Posterior vena cava (tissue), 2 donors: ENCODE data around the gene RASL11B. TPM values are rescaled to one million over a fixed set of nuclear protein-coding genes. Genes with fewer than 3 reads are reported as not detected.

Experiments used
- DNase-seq: peaks from one replicate; pipeline ENCODE4 v3.0.0-alpha.2; 2020; ENCODE audit warnings: low spot score
- intact Hi-C, 2 donors: fragments of 100-400 bp; cut with DNase I; formaldehyde crosslinking; loops; one replicate each; pipeline versions ENCODE4 v1.14.1 to v1.14.2; 2022 to 2023
- total RNA-seq, 2 donors: library from RNA; stranded (reverse); fragmentation: NEBNext Ultra II Directional; extraction: Animal tissue kit (Norgen Biotek cat#: 25700); gene quantifications; one replicate each; pipeline ENCODE4 v1.2.1, GENCODE V29; 2021
- donor health status: DM: yes; HTN: yes; CAD: no.
- donor health status: DM: yes; HTN: yes; CAD: no.

Gene RASL11B
- total RNA-seq, 2 donors from 2014 or later, result 8.9 to 26.8 TPM

DNA sequence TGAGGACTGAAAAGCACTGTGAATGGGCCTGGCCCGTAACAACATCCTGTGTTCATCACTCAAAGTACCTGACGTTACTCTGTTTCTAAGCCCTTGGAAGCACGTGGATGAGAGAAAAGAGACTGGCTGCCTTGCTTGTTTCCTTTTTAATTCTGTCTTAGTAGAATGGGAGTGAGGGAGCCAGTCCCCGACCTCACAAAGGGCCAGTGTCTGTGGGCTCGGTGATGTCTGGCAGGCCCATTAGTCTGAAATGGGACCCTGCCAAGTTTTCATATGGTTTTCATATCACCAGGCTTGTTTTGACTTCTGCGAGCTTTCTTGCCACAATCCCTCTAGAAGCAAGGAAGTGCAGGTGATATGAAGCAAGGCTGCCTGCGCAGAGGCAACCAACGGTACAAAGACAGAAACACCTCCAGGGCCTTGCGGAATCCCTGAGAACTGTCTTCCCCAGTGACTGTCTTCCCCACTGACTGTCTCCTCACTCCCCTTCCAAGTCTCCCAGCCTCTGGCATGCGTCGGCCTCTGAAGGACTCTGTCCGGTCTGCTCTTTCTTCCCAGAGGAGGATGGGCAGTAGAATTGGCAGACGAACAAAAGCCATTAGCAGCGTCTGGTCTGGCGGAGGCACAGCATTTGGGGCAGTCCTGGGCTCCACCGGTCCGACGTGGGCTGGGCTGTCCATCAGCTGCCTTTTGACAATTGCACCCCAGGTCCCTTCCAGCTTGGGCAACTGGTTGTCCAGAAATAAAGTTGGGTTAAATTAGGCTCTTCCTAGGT is 20.2 kb upstream of the RASL11B start:
- DNase-seq, result no peak
- intact Hi-C loops, result no loop called here

DNA sequence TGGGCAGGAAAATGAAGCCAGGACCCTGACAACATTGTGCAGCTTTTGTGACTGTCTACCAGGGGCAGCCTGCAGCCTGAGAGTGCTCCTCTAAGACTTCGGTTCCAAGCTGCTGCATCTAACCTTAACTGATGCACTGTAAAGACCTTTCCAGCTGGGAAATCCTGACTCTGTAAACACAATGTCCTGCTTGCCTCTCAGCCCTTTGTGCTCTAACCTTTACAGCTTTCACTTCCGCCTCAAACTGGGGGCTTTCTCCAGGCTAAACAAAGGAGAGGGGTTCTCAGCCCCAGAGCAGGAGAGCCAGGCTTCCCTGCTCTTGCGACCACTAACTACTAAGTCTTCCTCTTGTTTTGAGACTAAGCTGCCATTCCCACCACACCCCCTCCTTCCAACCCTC is 19.3 kb upstream of the RASL11B start:
- intact Hi-C loops, result no loop called here
- DNase-seq, result no peak

DNA sequence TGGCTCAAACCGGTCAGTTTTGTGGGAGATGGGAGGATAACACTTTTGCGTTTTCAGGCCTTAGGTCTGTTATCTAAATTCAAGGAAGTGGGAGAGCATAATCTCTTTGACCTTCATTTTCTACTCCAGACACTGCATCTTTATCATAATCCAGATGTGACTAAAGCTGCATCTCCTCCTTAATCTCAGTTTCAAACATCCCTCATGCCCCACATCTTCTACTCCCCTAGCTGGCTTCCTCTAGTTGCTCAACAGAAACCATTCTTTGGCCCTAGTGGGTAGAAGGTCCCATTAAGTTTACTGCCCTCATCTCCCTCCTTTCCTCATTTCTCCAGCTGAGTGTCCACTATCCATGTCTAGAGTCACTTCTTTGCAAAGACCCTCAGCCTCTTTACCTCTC is 18.8 kb upstream of the RASL11B start:
- DNase-seq, result no peak
- intact Hi-C loops, result no loop called here

DNA sequence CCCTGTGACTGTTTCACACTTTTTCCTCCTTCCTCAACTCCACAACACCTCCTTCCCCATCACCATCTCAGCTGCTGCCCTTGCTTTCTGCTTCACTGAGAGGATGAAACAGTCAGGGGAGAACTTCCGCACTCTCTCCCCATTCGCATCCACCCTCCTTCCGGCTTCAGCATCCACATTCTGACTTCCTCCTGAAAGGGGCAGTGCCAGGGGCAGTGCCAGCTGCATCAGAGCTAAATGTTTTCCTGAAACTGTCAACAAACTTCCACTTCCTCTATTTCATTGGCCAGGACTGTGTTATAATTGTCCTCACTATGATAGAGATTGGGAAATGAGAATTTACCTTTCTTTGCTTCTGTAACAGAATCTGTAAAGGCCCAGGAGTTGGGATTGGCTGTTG is 18.2 kb upstream of the RASL11B start:
- intact Hi-C loops, result no loop called here
- no peak for DNase-seq

DNA sequence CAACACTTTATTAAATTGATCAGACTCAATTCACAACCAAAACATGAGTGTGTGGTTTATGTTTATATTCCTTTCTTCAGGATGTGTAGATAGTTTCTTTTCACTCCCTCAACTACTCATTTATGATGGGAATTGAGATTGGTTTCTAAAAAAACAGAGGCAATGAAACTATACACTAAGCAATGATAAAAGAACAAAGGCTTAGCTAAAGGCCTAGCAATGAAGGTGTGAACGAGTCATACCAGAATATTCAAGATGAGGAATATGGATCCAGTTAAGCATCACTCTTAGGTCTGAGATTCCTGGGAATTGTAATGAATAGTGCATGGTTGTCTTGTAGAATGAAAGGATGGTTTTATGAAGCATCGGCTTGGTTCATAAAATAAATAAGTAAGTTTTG is 17.5 kb upstream of the RASL11B start:
- intact Hi-C loops, result no loop called here
- DNase-seq, result no peak

DNA sequence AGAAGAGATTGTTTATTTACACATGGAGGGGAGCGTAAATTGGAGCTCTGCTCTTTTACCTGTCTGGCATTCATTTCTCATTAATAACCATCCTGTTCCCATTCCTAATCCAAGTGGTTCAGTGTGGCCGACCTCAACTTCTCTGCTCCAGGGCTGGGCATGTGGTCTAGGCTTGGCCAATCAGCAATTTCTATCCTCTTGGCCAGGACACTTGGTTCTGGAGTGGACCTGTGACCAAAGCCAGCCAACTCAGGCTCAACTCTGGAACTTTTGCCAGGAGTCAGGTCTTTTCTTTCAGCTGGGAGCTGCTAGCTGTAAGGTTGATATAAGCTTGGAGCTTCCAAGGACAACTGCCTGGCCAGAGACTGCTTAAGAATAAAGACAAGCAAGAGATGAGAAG is 15.6 kb upstream of the RASL11B start:
- no peak for DNase-seq
- intact Hi-C loops, result no loop called here

DNA sequence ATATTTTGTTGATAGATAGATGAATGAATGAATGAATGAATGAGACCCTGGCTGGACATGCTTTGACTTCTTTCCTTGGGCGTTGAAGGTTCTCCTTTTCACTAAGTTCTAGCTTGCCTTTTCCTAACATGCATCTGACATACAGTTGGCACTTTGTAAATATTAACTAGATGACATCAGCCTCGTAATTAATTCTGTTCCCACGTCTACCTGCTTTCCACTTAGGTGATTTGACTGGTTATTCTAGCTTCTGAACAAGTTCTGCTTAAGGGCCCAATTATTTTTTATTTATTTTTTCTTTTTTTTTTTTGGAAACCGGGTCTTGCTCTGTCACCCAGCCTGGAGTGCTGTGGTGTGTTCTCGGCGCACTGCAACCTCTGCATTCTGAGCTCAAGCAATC is 13.9 kb upstream of the RASL11B start:
- DNase-seq, result no peak
- intact Hi-C loops, result no loop called here

DNA sequence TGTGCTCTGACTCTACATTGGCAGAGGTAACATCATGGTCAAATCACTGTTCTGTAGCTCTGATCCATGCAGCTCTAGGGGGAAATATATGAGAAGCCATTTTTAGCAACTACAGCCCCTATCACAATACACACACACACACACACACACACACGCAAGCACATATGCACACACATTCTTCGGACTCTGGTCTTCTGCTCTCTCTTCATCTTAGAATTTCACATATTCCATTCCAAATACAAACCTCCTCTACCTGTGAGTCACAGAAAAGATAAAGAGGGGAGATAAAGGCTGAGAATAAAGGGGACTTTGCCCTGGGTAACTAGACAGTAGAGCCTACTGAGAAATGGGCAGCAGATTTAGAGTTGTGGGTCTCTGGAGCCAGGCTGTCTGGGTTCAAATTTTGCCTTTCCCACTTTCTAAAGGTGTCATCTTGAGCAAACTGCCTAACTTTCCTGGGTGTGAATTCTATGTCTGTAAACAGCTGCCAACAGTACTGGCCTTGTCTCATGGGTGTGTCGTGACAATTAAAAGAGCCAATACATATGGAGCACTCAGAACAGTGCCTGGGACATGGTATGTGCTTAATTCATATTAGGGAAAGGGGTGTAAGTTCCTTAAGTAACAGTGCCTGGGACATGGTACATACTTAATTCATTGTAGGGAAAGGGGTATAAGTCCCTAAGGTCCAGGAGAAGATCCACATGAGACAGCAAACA is 11.6 kb upstream of the RASL11B start:
- DNase-seq, result no peak
- intact Hi-C loops, result no loop called here

DNA sequence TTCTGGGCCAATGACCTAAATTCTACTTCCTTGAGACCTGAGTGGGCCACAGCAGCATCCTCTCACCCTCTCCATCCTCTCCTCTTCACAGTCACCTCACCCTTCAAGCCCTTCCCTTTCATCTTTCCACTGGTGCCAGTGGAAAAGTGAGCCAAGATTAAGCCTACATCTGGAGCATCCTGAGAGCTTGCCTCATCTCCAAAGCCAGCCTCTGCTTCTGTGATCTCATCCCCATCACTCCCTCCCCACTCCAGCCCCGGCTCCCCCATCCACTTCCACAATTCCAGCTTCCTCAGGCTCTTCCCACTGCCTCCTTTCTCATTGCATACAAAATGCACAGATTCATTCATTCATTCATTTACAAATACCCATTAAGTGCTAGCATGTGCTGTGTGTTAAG is 10.1 kb upstream of the RASL11B start:
- intact Hi-C loops, result no loop called here
- no peak for DNase-seq

DNA sequence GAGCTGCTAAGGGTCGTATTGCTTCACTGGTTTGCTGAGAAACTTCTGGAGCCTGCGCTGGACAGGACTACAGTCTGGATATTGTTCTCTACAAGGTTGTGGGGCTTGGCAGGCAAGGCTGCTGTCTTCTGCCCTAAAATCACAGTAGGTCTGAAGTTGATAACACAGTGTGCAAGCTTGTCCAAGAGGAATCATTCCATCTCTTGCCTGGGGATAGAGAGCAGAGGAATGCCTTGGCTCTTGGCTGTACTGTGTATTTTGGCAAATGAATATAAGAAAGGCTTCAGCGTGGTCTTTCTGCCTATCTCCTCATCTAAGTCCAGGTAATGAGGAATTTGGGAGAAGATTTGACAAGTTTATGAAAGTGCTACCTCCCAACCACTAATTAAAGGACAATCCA is 9.4 kb upstream of the RASL11B start:
- no peak for DNase-seq
- intact Hi-C loops, result no loop called here

DNA sequence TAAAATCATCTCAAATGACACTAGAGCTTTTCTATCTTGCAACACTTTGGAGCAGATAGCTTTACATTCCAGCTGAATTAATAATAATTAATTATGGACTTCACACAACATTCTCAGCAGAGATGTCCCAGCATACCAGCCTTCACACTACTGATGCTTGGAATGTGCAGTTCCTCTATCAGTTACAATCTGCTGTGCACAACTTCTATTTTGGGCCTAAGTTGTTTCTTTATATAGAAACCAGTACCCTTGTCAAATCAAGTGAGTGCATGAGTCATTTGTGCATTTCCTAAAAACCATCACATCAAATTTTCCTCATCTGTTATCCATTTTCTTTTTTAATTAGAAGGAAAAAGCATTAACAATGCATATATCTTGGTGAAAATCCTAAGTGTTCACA is 8.8 kb upstream of the RASL11B start:
- intact Hi-C loops, result no loop called here
- no peak for DNase-seq

DNA sequence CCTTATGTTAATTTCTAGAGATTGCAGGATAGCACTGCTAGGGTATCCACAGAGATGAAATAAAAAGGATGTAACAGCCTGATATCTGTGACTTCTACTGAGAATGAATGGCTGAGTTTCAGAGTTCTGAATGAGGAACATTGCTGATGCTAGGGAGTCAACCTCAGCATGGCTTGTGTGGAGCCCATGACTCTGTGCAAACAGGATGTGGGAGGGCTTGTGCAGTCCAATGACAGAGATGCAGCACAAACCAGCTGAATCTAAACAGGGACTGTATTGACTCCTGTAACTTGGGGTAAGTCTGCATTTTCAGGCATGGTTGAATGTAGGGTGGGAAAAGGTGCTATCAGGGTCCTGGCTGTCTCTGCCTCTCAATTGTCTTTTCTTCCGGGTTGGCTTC is 5.3 kb upstream of the RASL11B start:
- intact Hi-C loops, result no loop called here
- no peak for DNase-seq

DNA sequence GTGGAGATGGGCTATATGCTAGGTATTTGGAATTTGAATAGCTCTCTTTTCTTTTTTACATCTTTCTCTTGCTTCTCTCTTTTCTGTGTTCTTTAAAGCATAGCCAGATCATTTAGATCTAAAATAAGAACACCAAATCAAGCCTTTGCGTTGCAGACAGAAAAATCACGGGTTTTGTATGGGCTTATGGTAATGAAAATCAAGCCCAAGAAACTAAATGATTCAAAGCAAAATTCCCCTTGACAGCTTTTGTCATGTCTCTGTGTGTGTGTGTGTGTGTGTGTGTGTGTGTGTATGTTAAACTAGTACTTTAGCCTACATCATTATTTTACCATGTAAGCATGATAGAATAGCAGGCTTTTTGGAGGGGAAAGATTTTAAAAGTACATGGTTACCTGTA is 1.8 kb upstream of the RASL11B start:
- DNase-seq, result no peak
- intact Hi-C loops, result loop anchor here in 1 of 2 donors (5.0 to 10.0 kb wide), 2 partner anchors 136 to 983 kb away; no protein-coding TSS in a partner anchor

DNA sequence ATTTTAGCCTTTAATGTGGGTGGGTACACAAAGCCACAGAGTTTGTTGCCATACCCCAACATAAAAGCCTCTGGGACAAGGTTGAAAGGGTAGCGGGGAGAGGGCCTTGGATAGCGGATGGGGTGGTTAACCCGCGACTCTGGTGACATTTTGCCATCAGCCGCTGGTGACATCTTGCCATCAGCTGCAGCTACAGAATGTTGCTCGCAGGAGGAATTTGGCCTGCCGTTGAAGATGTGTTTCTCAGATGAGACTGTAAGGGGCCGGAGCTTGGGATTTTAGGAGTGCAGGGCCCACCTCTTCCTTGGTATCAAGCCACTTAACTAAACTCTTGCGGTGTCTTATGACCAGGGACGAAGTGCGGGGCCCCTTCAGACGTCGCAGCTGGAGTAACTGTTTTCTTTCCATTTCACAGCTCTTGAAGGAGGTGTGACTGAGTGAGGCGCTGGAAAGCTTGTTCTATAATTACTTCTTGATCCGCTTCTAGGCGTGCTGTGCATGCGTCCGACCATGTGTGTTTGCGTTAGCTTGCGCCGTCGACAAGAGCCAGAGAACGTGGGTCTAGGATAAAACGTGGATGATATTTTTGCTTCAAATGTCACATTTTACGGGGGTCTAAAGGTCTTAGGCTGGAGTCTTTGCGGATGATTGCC is 820 bp upstream of the RASL11B start:
- DNase-seq, result no peak
- intact Hi-C loops, result loop anchor here in 1 of 2 donors (5.0 to 10.0 kb wide), 2 partner anchors 136 to 984 kb away; no protein-coding TSS in a partner anchor

DNA sequence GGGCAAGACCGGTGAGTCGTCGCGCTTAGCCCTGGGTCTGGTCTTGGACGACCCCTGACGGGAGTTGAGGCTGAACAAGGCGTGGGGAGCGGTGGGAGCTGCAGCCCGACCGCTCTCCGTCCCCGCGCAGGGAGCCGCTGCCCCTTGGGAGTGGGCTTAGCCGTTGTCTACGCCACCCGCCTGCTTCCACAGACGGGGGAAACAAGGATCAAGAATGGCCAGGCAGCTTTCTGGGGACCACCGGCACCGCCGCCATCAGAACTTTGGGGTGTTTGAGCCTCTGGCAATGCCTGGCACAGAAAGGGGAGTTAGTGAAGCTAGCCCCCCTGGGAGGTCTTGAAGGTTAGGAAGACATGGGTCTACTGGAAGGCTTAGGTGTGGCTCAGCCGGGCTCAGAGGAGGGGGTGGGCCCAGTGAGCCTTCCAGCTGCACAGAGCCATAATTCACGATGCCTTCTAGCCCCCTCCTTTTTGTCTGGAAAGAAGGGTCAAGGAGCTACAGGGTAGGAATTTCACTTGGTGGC is 583 bp downstream of the RASL11B start:
- no peak for DNase-seq
- intact Hi-C loops, result loop anchor here in 1 of 2 donors (5.0 to 10.0 kb wide), 2 partner anchors 138 to 985 kb away; no protein-coding TSS in a partner anchor

DNA sequence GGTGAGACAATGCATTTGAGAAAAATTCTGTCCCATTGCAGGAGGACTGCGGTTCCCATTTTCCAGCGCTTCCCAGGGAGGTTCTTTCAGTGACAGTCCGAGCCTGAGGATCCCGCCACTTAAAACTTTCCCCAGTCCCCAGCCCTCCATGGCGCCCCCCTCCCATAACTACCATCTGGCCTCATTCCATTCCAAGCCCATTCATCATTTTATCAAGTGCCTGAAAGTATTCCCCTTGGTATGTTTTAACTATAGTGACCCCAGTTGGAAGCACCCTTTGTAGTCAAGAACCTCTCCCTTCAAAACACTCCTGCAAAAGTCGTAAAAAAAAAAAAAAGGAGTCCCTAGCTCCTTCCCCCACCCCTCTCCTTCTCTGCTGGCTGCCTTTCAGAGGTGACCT is 1.2 kb downstream of the RASL11B start:
- intact Hi-C loops, result loop anchor here in 1 of 2 donors (5.0 to 10.0 kb wide), 2 partner anchors 139 to 986 kb away; no protein-coding TSS in a partner anchor
- no peak for DNase-seq

DNA sequence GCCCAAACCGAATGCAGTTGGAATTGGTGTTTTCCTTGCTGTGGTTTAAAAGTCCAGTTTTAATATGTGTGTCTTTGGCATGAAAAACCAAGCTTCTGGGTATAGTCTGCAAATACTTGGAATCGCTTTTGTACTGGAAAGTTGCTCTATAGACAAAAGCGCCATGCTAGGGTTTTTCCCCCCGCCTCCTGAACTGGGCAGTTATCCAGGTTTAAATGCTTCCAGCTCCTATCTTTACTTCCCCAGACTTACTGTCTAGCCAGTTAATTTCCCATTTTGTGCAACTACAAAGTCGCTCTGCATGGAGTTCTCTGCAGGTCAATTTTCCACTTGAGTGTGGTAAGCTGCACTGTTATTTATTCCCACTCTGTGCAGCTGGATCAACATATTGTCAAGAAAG is 2.7 kb downstream of the RASL11B start:
- intact Hi-C loops, result loop anchor here in 1 of 2 donors (5.0 to 10.0 kb wide), 2 partner anchors 140 to 987 kb away; no protein-coding TSS in a partner anchor
- no peak for DNase-seq

DNA sequence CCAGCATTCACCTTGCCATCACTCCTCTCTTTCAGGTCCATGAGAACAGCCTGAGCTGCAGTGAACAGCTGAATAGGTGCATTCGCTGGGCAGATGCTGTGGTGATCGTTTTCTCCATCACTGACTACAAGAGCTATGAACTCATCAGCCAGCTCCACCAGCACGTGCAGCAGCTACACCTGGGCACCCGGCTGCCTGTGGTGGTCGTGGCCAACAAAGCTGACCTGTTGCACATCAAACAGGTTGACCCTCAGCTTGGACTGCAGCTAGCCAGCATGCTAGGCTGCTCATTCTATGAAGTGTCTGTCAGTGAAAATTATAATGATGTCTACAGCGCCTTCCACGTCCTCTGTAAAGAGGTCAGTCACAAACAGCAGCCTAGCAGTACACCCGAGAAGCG is 3.2 kb downstream of the RASL11B start:
- DNase-seq, result no peak
- intact Hi-C loops, result loop anchor here in 1 of 2 donors (10.0 kb wide), 1 partner anchor 140 kb away; no protein-coding TSS in a partner anchor

DNA sequence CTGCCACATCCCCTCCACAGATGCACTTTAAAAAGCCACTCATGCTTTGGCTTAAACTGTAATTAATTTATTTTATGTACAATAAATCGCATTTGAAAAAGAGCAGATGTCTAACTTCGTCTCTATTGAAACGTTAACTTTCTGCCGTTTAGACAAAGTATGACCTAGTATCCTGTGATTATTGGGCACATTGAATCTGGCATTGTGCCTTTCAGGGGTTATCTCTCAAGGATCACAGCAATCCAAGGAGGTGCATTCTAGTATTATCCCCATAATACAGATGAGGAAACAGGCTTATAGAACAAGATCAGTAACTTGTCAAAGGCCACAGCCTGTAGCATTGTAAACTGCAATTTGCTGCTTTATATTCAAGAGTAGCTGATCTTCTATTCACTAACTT is 4.6 kb downstream of the RASL11B start:
- DNase-seq, result no peak
- intact Hi-C loops, result loop anchor here in 1 of 2 donors (10.0 kb wide), 1 partner anchor 142 kb away; no protein-coding TSS in a partner anchor

DNA sequence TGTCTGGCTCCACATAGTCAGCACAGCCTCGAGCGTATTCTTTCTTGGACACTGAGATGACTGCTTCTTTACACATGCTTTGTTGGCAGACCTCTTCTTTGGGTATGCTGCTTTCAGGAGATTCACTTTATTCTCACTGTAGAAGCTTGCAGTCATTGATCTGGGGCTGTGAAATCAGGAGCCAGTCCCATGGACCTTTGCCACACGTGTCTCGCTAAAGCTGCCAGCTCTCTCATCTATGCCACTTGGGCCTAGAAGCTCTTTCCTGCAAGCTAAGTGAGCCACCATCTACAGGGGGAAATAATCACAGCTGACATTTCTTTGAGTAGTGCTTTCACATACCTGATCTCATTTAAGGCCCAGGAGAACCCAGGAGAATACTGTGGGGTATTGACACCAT is 5.0 kb downstream of the RASL11B start:
- no peak for DNase-seq
- intact Hi-C loops, result loop anchor here in 1 of 2 donors (10.0 kb wide), 1 partner anchor 142 kb away; no protein-coding TSS in a partner anchor
